Measurements from ENCODE around the gene KRTAP5-10. TPM values are rescaled to one million over a fixed set of nuclear protein-coding genes. Genes with fewer than 3 reads are reported as not detected.

Gene KRTAP5-10
- total RNA-seq, 1 experiment from 2014 or later: 0.20 TPM

GRCh38 chr11:71548716-71549151, 16.6 kb upstream of the KRTAP5-10 start:
- Histone ChIP-seq H3K9me2 (ENCODE audit: insufficient read depth) (no peaks in the 10 kb centered on the region), H2AFZ (ENCODE audit: low read depth, low read length, poor library complexity, severe bottlenecking) (no peak overlapping the region), H4K20me1 (ENCODE audit: insufficient read depth) (no peaks in the 10 kb centered on the region), H3K79me2 (ENCODE audit: insufficient read depth, low read length) (no peaks in the 10 kb centered on the region), H3K27ac (ENCODE audit: low read depth, low read length) (no peak overlapping the region), H3K9me3 (ENCODE audit: control insufficient read depth in 1 of 2, insufficient read depth in 1 of 2, low read depth in 1 of 2, low read length in 2 of 2) (no peaks in the 10 kb centered on the region), H3K4me3 (replicated peaks in 1 of 2; ENCODE audit: low read depth in 1 of 2, low read length in 2 of 2) (no peak overlapping the region), H3K27me3 (ENCODE audit: insufficient read depth, low read length) (peaks cover 19% of the 10 kb centered on the region; the same call in 1 of the 2 replicates), H3K4me1 (ENCODE audit: control insufficient read depth in 1 of 2, insufficient read depth in 2 of 2, low read length in 2 of 2) (peaks cover 0 to 2% of the 10 kb centered on the region in 2 experiments; a peak in 1 of 4 replicates), H3K9ac (ENCODE audit: low read length) (no peak overlapping the region), H3K36me3 (ENCODE audit: control insufficient read depth in 1 of 2, insufficient read depth in 2 of 2, low read length in 2 of 2) (no peaks in the 10 kb centered on the region), H3K4me2 (ENCODE audit: low read length) (no peak overlapping the region)
- CTCF ChIA-PET: no interaction called here
- ATAC-seq: no peak
- BruUV-seq (replicated peaks): no TSS peak
- TF ChIP-seq RAD21 (IDR thresholded peaks at IDR 0.05; ENCODE audit: low read depth): no peak
- TF ChIP-seq SIN3A (IDR thresholded peaks at IDR 0.05; ENCODE audit: low read depth): no peak
- TF ChIP-seq POLR2AphosphoS5 (IDR thresholded peaks at IDR 0.05; ENCODE audit: low read depth, low read length): no peak
- intact Hi-C loops (cut with micrococcal nuclease): no loop called here
- POLR2A ChIA-PET: no interaction called here
- RAD21 ChIA-PET (ENCODE audit: low non-redundant PET in 1 of 2, low total read pairs in 2 of 2, uncharacterized antibody in 2 of 2, unreplicated experiment in 2 of 2): no interaction called here
- DNase-seq (ENCODE audit: low read depth, low spot score): no peak

DNA sequence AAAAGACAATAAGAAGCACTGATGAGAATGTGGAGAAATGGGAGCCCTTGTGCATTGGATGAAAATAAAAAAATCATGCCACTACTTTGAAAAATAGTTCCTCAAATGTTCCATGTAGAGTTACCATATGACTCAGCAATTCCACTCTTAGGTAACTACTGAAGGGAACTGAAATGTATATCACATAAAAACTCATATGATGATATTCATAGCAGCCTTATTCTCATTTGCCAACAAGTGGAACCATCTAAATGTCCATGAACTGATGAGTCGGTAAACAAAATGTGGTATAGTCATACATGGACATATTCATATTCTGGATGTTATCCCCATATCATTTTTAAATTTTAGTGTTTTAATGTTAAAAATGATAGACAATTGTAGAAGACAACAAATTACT, 13.7 kb upstream of the KRTAP5-10 start:
- Histone ChIP-seq H3K27me3 (ENCODE audit: insufficient read depth, low read length) (peaks cover 19% of the 10 kb centered on the region; the same call in 1 of the 2 replicates), H3K4me2 (ENCODE audit: low read length) (no peak overlapping the region), H2AFZ (ENCODE audit: low read depth, low read length, poor library complexity, severe bottlenecking) (no peak overlapping the region), H3K27ac (ENCODE audit: low read depth, low read length) (no peak overlapping the region), H3K79me2 (ENCODE audit: insufficient read depth, low read length) (no peaks in the 10 kb centered on the region), H4K20me1 (ENCODE audit: insufficient read depth) (no peaks in the 10 kb centered on the region), H3K4me1 (ENCODE audit: control insufficient read depth in 1 of 2, insufficient read depth in 2 of 2, low read length in 2 of 2) (no peaks in the 10 kb centered on the region), H3K36me3 (ENCODE audit: control insufficient read depth in 1 of 2, insufficient read depth in 2 of 2, low read length in 2 of 2) (no peaks in the 10 kb centered on the region), H3K9me3 (ENCODE audit: control insufficient read depth in 1 of 2, insufficient read depth in 1 of 2, low read depth in 1 of 2, low read length in 2 of 2) (no peaks in the 10 kb centered on the region), H3K9me2 (ENCODE audit: insufficient read depth) (no peaks in the 10 kb centered on the region), H3K9ac (ENCODE audit: low read length) (no peak overlapping the region), H3K4me3 (replicated peaks in 1 of 2; ENCODE audit: low read depth in 1 of 2, low read length in 2 of 2) (no peak overlapping the region)
- TF ChIP-seq EGR1 (IDR thresholded peaks at IDR 0.05; ENCODE audit: low read depth) (no peak), ELF1 (IDR thresholded peaks at IDR 0.05; ENCODE audit: borderline replicate concordance, low read depth) (no peak), SP1 (IDR thresholded peaks at IDR 0.05; ENCODE audit: low read depth) (no peak), TCF7L2 (IDR thresholded peaks at IDR 0.05; ENCODE audit: borderline replicate concordance, extremely low read depth, insufficient read depth, insufficient read length) (no peak), ATF3 (IDR thresholded peaks at IDR 0.05) (no peak), RAD21 (IDR thresholded peaks at IDR 0.05; ENCODE audit: low read depth) (no peak), FOSL1 (IDR thresholded peaks at IDR 0.05; ENCODE audit: low read depth) (no peak), JUND (IDR thresholded peaks at IDR 0.05) (no peak), POLR2A (IDR thresholded peaks at IDR 0.05; ENCODE audit: borderline replicate concordance, extremely low read depth, insufficient read depth, insufficient read length) (no peak), REST (IDR thresholded peaks at IDR 0.05; ENCODE audit: low read depth) (no peak), CBX3 (IDR thresholded peaks at IDR 0.05; ENCODE audit: low read depth) (no peak), CEBPB (IDR thresholded peaks at IDR 0.05; ENCODE audit: low read depth) (no peak), YY1 (IDR thresholded peaks at IDR 0.05; ENCODE audit: extremely low read depth, insufficient replicate concordance, low read depth, low read length) (no peak), SIN3A (IDR thresholded peaks at IDR 0.05; ENCODE audit: low read depth) (no peak), SRF (IDR thresholded peaks at IDR 0.05; ENCODE audit: low read depth) (no peak)
- TF ChIP-seq, protein P1, sequence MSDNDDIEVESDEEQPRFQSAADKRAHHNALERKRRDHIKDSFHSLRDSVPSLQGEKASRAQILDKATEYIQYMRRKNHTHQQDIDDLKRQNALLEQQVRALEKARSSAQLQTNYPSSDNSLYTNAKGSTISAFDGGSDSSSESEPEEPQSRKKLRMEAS (IDR thresholded peaks at IDR 0.05): no peak
- intact Hi-C loops (cut with micrococcal nuclease): no loop called here
- no peak for ATAC-seq
- CTCF ChIA-PET: no interaction called here
- RAD21 ChIA-PET (ENCODE audit: low non-redundant PET in 1 of 2, low total read pairs in 2 of 2, uncharacterized antibody in 2 of 2, unreplicated experiment in 2 of 2): no interaction called here
- BruUV-seq (replicated peaks): no TSS peak
- POLR2A ChIA-PET: no interaction called here
- DNase-seq (ENCODE audit: low read depth, low spot score): no peak

Measured in HCT116 (cell line).